GM19468 (cell line): ENCODE data around the gene TRIM56.
A peak's percentile ranks its signal among the peaks of the same experiment; 100 is the strongest.
"Not testable (repeated sequence)": the region's sequence is repeated elsewhere in the genome, so short reads cannot be mapped to it uniquely, and the experiment has no call there.

Source experiments
- ATAC-seq: cut with Tn5 transposase; IDR thresholded peaks from one replicate; pipeline ENCODE4 v1.9.1; 2021; ENCODE audit warnings: mild to moderate bottlenecking, moderate library complexity, moderate number of reproducible peaks; ENCODE audit not compliant: unreplicated experiment; ENCODE audit errors: extremely low read depth

The TRIM56 gene

GRCh38 chr7:101109368-101109767, 24.1 kb downstream of the TRIM56 start:
- ATAC-seq: no peak

- ATAC-seq: no peak
Observed at GRCh38 chr7:101111261-101111660, 26.0 kb downstream of the TRIM56 start.

- ATAC-seq: no peak
Observed at GRCh38 chr7:101112233-101112632, 27.0 kb downstream of the TRIM56 start.

GRCh38 chr7:101113140-101113539, 27.9 kb downstream of the TRIM56 start:
- not testable (repeated sequence) for ATAC-seq

GRCh38 chr7:101113836-101114235, 28.6 kb downstream of the TRIM56 start:
- ATAC-seq: no peak

GRCh38 chr7:101114492-101114891, 29.2 kb downstream of the TRIM56 start:
- no peak for ATAC-seq

GRCh38 chr7:101115215-101115614, 29.9 kb downstream of the TRIM56 start:
- ATAC-seq: no peak

GRCh38 chr7:101116898-101117297, 31.6 kb downstream of the TRIM56 start:
- no peak for ATAC-seq

GRCh38 chr7:101118856-101119255, 33.6 kb downstream of the TRIM56 start:
- ATAC-seq: no peak

- no peak for ATAC-seq
Observed at GRCh38 chr7:101119876-101120275, 34.6 kb downstream of the TRIM56 start.

GRCh38 chr7:101120315-101120714, 35.0 kb downstream of the TRIM56 start:
- no peak for ATAC-seq

GRCh38 chr7:101121631-101121990, 36.3 kb downstream of the TRIM56 start:
- ATAC-seq: not testable (repeated sequence)

GRCh38 chr7:101121991-101122932, 37.0 kb downstream of the TRIM56 start:
- no peak for ATAC-seq

GRCh38 chr7:101122933-101123702, 37.8 kb downstream of the TRIM56 start:
- no peak for ATAC-seq

GRCh38 chr7:101123703-101124068, 38.4 kb downstream of the TRIM56 start:
- ATAC-seq: no peak

- ATAC-seq: no peak
Observed at GRCh38 chr7:101124376-101125056, 39.2 kb downstream of the TRIM56 start.

GRCh38 chr7:101125989-101126650, 40.8 kb downstream of the TRIM56 start:
- peak; percentile 30 for ATAC-seq

- ATAC-seq: no peak
Observed at GRCh38 chr7:101126651-101127459, 41.6 kb downstream of the TRIM56 start, which contains the start of gene SERPINE1. Gene SERPINE1, plus strand, starts transcription at chr7:101127104. Its CDS starts 1,290 bp downstream, at chr7:101128394.

- no peak for ATAC-seq
Observed at GRCh38 chr7:101127460-101128039, 42.3 kb downstream of the TRIM56 start.
